Endothelial cell of umbilical vein (primary cell): ENCODE data around the gene KIFC3. TPM values are rescaled to one million over a fixed set of nuclear protein-coding genes. Genes with fewer than 3 reads are reported as not detected.

Experiments
- BruUV-seq: library from RNA; stranded (reverse); fragments of 400-500 nt; replicated peaks from 2 replicates; lab custom pipeline; 2021; lab: Mats Ljungman, UMichigan
- CTCF ChIA-PET: fragments of 300-600, 350-600 bp; sonication (Branson Sonifier 250); formaldehyde crosslinking; loops from one replicate; lab custom pipeline; 2021; ENCODE audit warnings: antibody characterized with exemption, inconsistent platforms; lab: Charles Lee
- POLR2A ChIA-PET: fragments of 300-600, 350-600 bp; sonication (Branson Sonifier 250); formaldehyde crosslinking; loops from one replicate; lab custom pipeline; 2021; ENCODE audit warnings: antibody characterized with exemption, inconsistent platforms; lab: Charles Lee
- DNase-seq: peaks from one replicate; pipeline ENCODE4 v3.0.0-alpha.2; 2011; ENCODE audit warnings: low read depth, low spot score
- FAIRE-seq: peaks from 2 replicates; lab custom pipeline; 2011; peaks lifted over from hg19 to GRCh38; lab: Jason Lieb, UNC
- H2AFZ ChIP-seq: 2 replicates; pipeline ENCODE4 v1.6.0; 2012; ENCODE audit warnings: low read depth, low read length, control low read depth, inconsistent platforms
- H3K27ac ChIP-seq: 2 replicates; pipeline ENCODE4 v1.5.1; 2011; ENCODE audit warnings: low read depth, mild to moderate bottlenecking, control low read depth, low read length, moderate library complexity; ENCODE audit not compliant: insufficient read depth
- H3K27me3 ChIP-seq, 2 experiments: 2 replicates each; pipeline versions ENCODE4 v1.6.0 to v1.6.1; 2011; ENCODE audit warnings: low read length in 2 of 2, mixed read lengths in 1 of 2; ENCODE audit not compliant: control insufficient read depth in 2 of 2, insufficient read depth in 2 of 2
- H3K36me3 ChIP-seq, 2 experiments: 2 replicates in 1 of 2; 3 replicates in 1 of 2; pipeline ENCODE4 v1.5.1; 2011; ENCODE audit warnings: low read length in 2 of 2, mild to moderate bottlenecking in 1 of 2, moderate library complexity in 1 of 2; ENCODE audit not compliant: control insufficient read depth in 2 of 2, insufficient read depth in 2 of 2; ENCODE audit errors: extremely low read depth in 1 of 2
- H3K4me1 ChIP-seq: 3 replicates; pipeline ENCODE4 v1.5.1; 2011; ENCODE audit warnings: mild to moderate bottlenecking, low read length; ENCODE audit not compliant: control insufficient read depth, insufficient read depth; ENCODE audit errors: extremely low read depth
- H3K4me2 ChIP-seq: 2 replicates; pipeline ENCODE4 v1.6.1; 2011; ENCODE audit warnings: low read length, control low read depth, mixed read lengths; ENCODE audit not compliant: insufficient read depth
- H3K4me3 ChIP-seq, 3 experiments: fragments of 200-600 bp in 1 of 3; sonication (generic), shearing (Covaris generic) in 1 of 3; replicated peaks in 1 of 3; 2 replicates each; pipeline ENCODE4 v1.5.1; 2011 to 2016; ENCODE audit warnings: control low read depth in 3 of 3, low read length in 3 of 3, mild to moderate bottlenecking in 2 of 3, inconsistent platforms in 1 of 3, low read depth in 1 of 3, moderate library complexity in 1 of 3; ENCODE audit not compliant: insufficient read depth in 1 of 3
- H3K79me2 ChIP-seq: 2 replicates; pipeline ENCODE4 v1.6.0; 2012; ENCODE audit warnings: low read length, inconsistent platforms; ENCODE audit not compliant: control insufficient read depth, insufficient read depth
- H3K9ac ChIP-seq: replicated peaks from 2 replicates; pipeline ENCODE3; 2011; ENCODE audit warnings: low read length, control low read depth; ENCODE audit not compliant: insufficient read depth; ENCODE audit errors: extremely low read depth
- H3K9me1 ChIP-seq: replicated peaks from 3 replicates; pipeline ENCODE4 v1.6.0; 2011; ENCODE audit warnings: mild to moderate bottlenecking, low read length; ENCODE audit not compliant: control insufficient read depth, insufficient read depth; ENCODE audit errors: extremely low read depth
- H3K9me3 ChIP-seq: replicated peaks from 2 replicates; pipeline ENCODE4 v1.5.1; 2012; ENCODE audit warnings: low read length, inconsistent platforms; ENCODE audit not compliant: control insufficient read depth, insufficient read depth
- H4K20me1 ChIP-seq: replicated peaks from 2 replicates; pipeline ENCODE3; 2011; ENCODE audit warnings: mild to moderate bottlenecking, low read length; ENCODE audit not compliant: control insufficient read depth, insufficient read depth; ENCODE audit errors: extremely low read depth
- EZH2 ChIP-seq: IDR thresholded peaks from 2 replicates; pipeline ENCODE4 v1.6.1; 2012; ENCODE audit warnings: borderline replicate concordance, low read depth, mild to moderate bottlenecking, moderate library complexity, low read length, inconsistent platforms; ENCODE audit not compliant: severe bottlenecking
- FOS ChIP-seq: IDR thresholded peaks from 2 replicates; pipeline ENCODE4 v1.6.1; 2011; ENCODE audit warnings: mild to moderate bottlenecking, low read length, moderate library complexity, borderline replicate concordance; ENCODE audit not compliant: insufficient read depth
- GATA2 ChIP-seq: IDR thresholded peaks from 2 replicates; pipeline ENCODE4 v1.7.0; 2011; ENCODE audit warnings: low read depth, mild to moderate bottlenecking, moderate library complexity, mixed read lengths, low read length; ENCODE audit not compliant: insufficient read length, insufficient read depth
- JUN ChIP-seq: IDR thresholded peaks from 2 replicates; pipeline ENCODE4 v1.6.1; 2011; ENCODE audit warnings: borderline replicate concordance, low read depth; ENCODE audit not compliant: insufficient read length, insufficient read depth
- MAX ChIP-seq: IDR thresholded peaks from 2 replicates; pipeline ENCODE4 v1.6.1; 2011; ENCODE audit not compliant: insufficient read depth, insufficient read length
- MYC ChIP-seq: IDR thresholded peaks from one replicate; pipeline ENCODE4 v1.6.1; 2011; ENCODE audit warnings: mild to moderate bottlenecking, low read depth, low read length
- POLR2A ChIP-seq: IDR thresholded peaks from 2 replicates; pipeline ENCODE4 v1.6.1; 2012; ENCODE audit warnings: low read depth, mild to moderate bottlenecking, control low read depth, low read length
- POLR2AphosphoS5 ChIP-seq: IDR thresholded peaks from 2 replicates; pipeline ENCODE4 v1.6.1; 2012; ENCODE audit warnings: low read depth, mild to moderate bottlenecking, control low read depth, low read length, moderate library complexity; ENCODE audit not compliant: insufficient read depth
- dilution Hi-C: fragments of 300-500 bp; cut with MboI; formaldehyde crosslinking; loops from one replicate; pipeline ENCODE4 v1.15.0; 2019; ENCODE audit warnings: low sequenced_read_pairs; ENCODE audit not compliant: extremely low pct_ligation_motif_present
- intact Hi-C: fragments of 100-400 bp; cut with micrococcal nuclease; formaldehyde crosslinking; loops from one replicate; pipeline ENCODE4 v1.10.0; 2022
- polyA plus RNA-seq, 4 experiments: library from polyadenylated mRNA; depleted of rRNA in 3 of 4; stranded (reverse) in 3 of 4; unstranded in 1 of 4; fragments of >200 nt; gene quantifications; 2 replicates each; pipeline versions ENCODE4 v1.2.1 to v1.2.3, GENCODE V29; 2011 to 2012; ENCODE audit warnings: missing spikeins in 1 of 4
- total RNA-seq: library from RNA; stranded (reverse); gene quantifications from 2 replicates; pipeline ENCODE4 v1.2.3, GENCODE V29; 2021
- TF ChIP-seq, protein P1 (sequence below), 2 donors: IDR thresholded peaks; 1 replicate in 1 of 2; 2 replicates in 1 of 2; pipeline ENCODE4 v1.5.1; 2011; ENCODE audit warnings: low read length in 2 of 2, mild to moderate bottlenecking in 2 of 2, moderate library complexity in 2 of 2, control low read depth in 1 of 2, inconsistent platforms in 1 of 2, low read depth in 1 of 2; ENCODE audit not compliant: insufficient read depth in 1 of 2; ENCODE audit errors: extremely low read depth in 1 of 2

The KIFC3 gene
- total and polyA plus RNA-seq, 2 donors (not counting 3 experiments of a cell fraction or from before 2014, with no cell fraction given), result 36.3 to 62.2 TPM

- no peak overlapping the region for H2AFZ ChIP-seq
- ChIA-PET POLR2A (no interaction called here), CTCF (interaction anchor here (5.3 kb wide), 1 partner anchor 8 kb away, joined by 43 read pairs; the partner anchor contains the start of gene KATNB1)
- H3K9ac ChIP-seq, result no peak overlapping the region
- no peaks in the 10 kb centered on the region for H3K4me1 ChIP-seq
- no peaks in the 10 kb centered on the region for H3K9me3 ChIP-seq
- intact Hi-C loops, result no loop called here
- no peaks in the 10 kb centered on the region for H4K20me1 ChIP-seq
- H3K36me3 ChIP-seq, result no peaks in the 10 kb centered on the region
- no peaks in the 10 kb centered on the region for H3K79me2 ChIP-seq
- no peak overlapping the region for H3K4me3 ChIP-seq
- DNase-seq (no peak), FAIRE-seq (no peak)
- H3K9me1 ChIP-seq, result no peaks in the 10 kb centered on the region
- TF ChIP-seq JUN, result no peak
- no peak for TF ChIP-seq MYC
- TF ChIP-seq POLR2AphosphoS5, result no peak
- TF ChIP-seq, protein P1, sequence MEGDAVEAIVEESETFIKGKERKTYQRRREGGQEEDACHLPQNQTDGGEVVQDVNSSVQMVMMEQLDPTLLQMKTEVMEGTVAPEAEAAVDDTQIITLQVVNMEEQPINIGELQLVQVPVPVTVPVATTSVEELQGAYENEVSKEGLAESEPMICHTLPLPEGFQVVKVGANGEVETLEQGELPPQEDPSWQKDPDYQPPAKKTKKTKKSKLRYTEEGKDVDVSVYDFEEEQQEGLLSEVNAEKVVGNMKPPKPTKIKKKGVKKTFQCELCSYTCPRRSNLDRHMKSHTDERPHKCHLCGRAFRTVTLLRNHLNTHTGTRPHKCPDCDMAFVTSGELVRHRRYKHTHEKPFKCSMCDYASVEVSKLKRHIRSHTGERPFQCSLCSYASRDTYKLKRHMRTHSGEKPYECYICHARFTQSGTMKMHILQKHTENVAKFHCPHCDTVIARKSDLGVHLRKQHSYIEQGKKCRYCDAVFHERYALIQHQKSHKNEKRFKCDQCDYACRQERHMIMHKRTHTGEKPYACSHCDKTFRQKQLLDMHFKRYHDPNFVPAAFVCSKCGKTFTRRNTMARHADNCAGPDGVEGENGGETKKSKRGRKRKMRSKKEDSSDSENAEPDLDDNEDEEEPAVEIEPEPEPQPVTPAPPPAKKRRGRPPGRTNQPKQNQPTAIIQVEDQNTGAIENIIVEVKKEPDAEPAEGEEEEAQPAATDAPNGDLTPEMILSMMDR (IDR thresholded peaks at IDR 0.05; ENCODE audit: extremely low read depth in 1 of 2, insufficient read depth in 1 of 2, low read depth in 1 of 2, low read length in 2 of 2), result no peak
- TF ChIP-seq MAX, result no peak
- no peak for TF ChIP-seq EZH2
- TF ChIP-seq POLR2A, result no peak
- no peak for TF ChIP-seq FOS
- TF ChIP-seq GATA2, result no peak
- no peak overlapping the region for H3K27ac ChIP-seq
- H3K27me3 ChIP-seq, result no peaks in the 10 kb centered on the region
- no peak overlapping the region for H3K4me2 ChIP-seq
- BruUV-seq, result no TSS peak
- dilution Hi-C loops, result no loop called here
Measured at GRCh38 chr16:57727610-57728009, 74.7 kb downstream of the KIFC3 start.
